Loucy (cell line): ENCODE measurements around the gene SEPTIN6.

ENCODE experiments used
- H2AFZ ChIP-seq: fragments of 200-600 bp; sonication (generic); 2 replicates; pipeline ENCODE4 v1.6.0; 2016; ENCODE audit warnings: antibody characterized with exemption, mild to moderate bottlenecking, low read length, moderate library complexity
- H3F3A ChIP-seq: fragments of 200-600 bp; 2 replicates; pipeline ENCODE4 v1.6.0; 2016; ENCODE audit warnings: antibody characterized with exemption, low read depth, mild to moderate bottlenecking
- H3K27me3 ChIP-seq: fragments of 200-600 bp; sonication (generic); 2 replicates; pipeline ENCODE4 v1.6.1; 2014; ENCODE audit warnings: low read length, mild to moderate bottlenecking; ENCODE audit not compliant: insufficient read depth, poor library complexity, severe bottlenecking
- H3K36me3 ChIP-seq: fragments of 200-600 bp; sonication (generic); 2 replicates; pipeline ENCODE4 v1.6.1; 2016; ENCODE audit warnings: low read length; ENCODE audit not compliant: insufficient read depth
- H3K4me1 ChIP-seq: fragments of 200-600 bp; sonication (generic); 2 replicates; pipeline ENCODE4 v1.5.1; 2014; ENCODE audit warnings: low read length, mild to moderate bottlenecking; ENCODE audit not compliant: insufficient read depth, poor library complexity, severe bottlenecking
- H3K4me2 ChIP-seq: fragments of 200-600 bp; sonication (generic); 2 replicates; pipeline ENCODE4 v1.6.0; 2014; ENCODE audit warnings: antibody characterized with exemption, low read length, low read depth, mild to moderate bottlenecking; ENCODE audit not compliant: poor library complexity, severe bottlenecking
- H3K4me3 ChIP-seq: fragments of 200-600 bp; sonication (generic); 2 replicates; pipeline ENCODE4 v1.5.1; 2014; ENCODE audit warnings: low read length, mild to moderate bottlenecking, mixed read lengths; ENCODE audit not compliant: poor library complexity, severe bottlenecking
- H3K79me2 ChIP-seq: fragments of 200-600 bp; sonication (generic); 2 replicates; pipeline ENCODE4 v1.6.1; 2014; ENCODE audit warnings: low read length; ENCODE audit not compliant: insufficient read depth
- H3K9ac ChIP-seq: fragments of 200-600 bp; sonication (generic); 2 replicates; pipeline ENCODE4 v1.6.0; 2014; ENCODE audit warnings: mild to moderate bottlenecking, low read depth, low read length, moderate library complexity; ENCODE audit not compliant: poor library complexity, severe bottlenecking
- H3K9me2 ChIP-seq: fragments of 200-600 bp; sonication (generic); replicated peaks from 2 replicates; pipeline ENCODE4 v1.6.1; 2016; ENCODE audit warnings: low read depth, low read length, mixed read lengths
- H3K9me3 ChIP-seq: fragments of 200-600 bp; sonication (generic); 2 replicates; pipeline ENCODE4 v1.6.1; 2014; ENCODE audit warnings: mild to moderate bottlenecking, antibody characterized with exemption, low read length, low read depth; ENCODE audit not compliant: insufficient read depth
- H4K20me1 ChIP-seq: fragments of 200-600 bp; sonication (generic); 2 replicates; pipeline ENCODE4 v1.6.0; 2014; ENCODE audit warnings: antibody characterized with exemption, low read length, mild to moderate bottlenecking; ENCODE audit not compliant: insufficient read depth, poor library complexity, severe bottlenecking
- CTCF ChIP-seq: fragments of 200-600 bp; sonication (generic); conservative IDR thresholded peaks from 2 replicates; pipeline ENCODE4 v1.5.1; 2014; ENCODE audit warnings: mild to moderate bottlenecking, antibody characterized with exemption, low read length
- EZH2phosphoT487 ChIP-seq: fragments of 200-600 bp; IDR thresholded peaks from 2 replicates; pipeline ENCODE4 v1.6.1; 2018; ENCODE audit warnings: antibody characterized with exemption, mild to moderate bottlenecking, moderate library complexity, borderline replicate concordance

The SEPTIN6 gene

DNA sequence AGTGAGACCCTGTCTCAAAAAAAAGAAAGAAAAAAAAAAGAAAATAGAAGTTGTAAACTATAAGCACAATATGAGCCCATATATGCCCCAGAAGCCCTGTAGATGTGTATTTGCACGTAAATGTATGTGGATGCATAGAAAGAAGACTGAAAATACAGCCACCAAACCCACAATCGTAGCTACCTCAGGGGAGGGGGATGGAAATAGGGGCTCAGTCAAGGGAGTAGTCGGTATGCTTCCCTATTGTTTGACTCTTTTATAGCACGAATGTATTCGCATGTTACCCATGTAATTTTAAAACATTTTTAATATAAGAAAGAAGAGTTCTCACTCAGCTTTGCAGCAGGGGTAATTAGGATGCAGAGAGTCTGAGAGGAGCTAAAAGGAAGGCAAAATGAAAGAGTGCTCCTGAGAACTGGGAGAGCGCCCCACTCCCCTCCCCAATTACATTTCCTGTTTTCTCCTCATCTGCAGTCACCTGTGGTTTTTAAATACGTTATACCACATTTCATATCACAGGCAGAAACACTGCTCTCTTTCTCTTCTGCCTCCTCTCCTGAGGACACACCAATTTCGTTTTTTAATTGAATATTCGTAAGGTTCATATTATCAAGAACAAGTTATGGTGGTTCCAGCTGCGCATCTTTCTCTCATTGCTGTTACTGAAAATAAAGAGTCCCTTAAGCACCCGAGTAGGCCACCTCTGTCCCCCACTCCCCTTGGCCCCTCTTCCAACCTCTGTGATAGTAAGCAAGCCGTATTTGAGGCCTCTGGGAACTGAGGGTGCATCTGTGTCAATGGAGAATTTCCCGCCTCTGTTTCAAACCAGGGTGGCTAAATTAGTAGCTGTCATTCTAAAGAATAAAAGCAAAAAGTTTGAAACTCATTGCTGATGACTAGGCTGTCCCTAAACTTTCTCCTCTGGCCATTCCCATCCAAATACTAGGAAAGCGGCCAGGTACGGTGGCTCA, 10.7 kb downstream of the SEPTIN6 start:
- Histone ChIP-seq H3K79me2 (peaks cover 84% of the 10 kb centered on the region), H3F3A (peaks cover 41% of the 10 kb centered on the region), H3K9ac (peak overlapping the region; percentile 95), H3K9me3 (no peaks in the 10 kb centered on the region), H4K20me1 (peaks cover 9% of the 10 kb centered on the region), H3K36me3 (peaks cover 9% of the 10 kb centered on the region; the same call in 1 of the 2 replicates), H3K9me2 (no peaks in the 10 kb centered on the region), H2AFZ (no peak overlapping the region), H3K4me3 (peak overlapping the region; percentile 74), H3K4me2 (peak overlapping the region; percentile 100), H3K4me1 (peaks cover 65% of the 10 kb centered on the region), H3K27me3 (no peaks in the 10 kb centered on the region)
- TF ChIP-seq EZH2phosphoT487 (no peak), CTCF (no peak)

DNA sequence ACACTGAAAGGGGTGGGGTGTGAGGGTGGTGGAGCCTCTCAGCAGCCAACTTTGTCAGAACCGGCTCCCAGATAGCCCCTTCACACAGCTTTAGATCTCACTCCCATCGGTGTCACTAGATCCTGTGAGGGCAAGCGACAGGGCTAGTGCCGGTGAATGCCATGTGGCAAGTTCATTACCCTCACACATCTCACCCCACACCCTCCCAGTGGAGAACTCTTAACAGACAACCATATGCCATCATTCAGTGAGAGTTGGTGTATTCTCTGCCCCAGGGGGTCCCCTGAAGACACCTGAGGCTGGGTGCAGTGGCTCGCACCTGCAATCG, 15.3 kb downstream of the SEPTIN6 start:
- Histone ChIP-seq H3K36me3 (peaks cover 32% of the 10 kb centered on the region; the same call in 1 of the 2 replicates), H3K9ac (peak overlapping the region; percentile 96), H3F3A (peaks cover 24% of the 10 kb centered on the region), H3K4me3 (peak overlapping the region; percentile 72), H3K9me2 (no peaks in the 10 kb centered on the region), H3K27me3 (no peaks in the 10 kb centered on the region), H3K9me3 (no peaks in the 10 kb centered on the region), H3K79me2 (peaks cover 81% of the 10 kb centered on the region), H3K4me1 (peaks cover 53% of the 10 kb centered on the region), H3K4me2 (peak overlapping the region; percentile 93), H2AFZ (no peak overlapping the region), H4K20me1 (peaks cover 35% of the 10 kb centered on the region)
- no peak for TF ChIP-seq EZH2phosphoT487
- TF ChIP-seq CTCF = no peak

GRCh38 chrX:119676949-119677653, 15.9 kb downstream of the SEPTIN6 start:
- H4K20me1 ChIP-seq = peaks cover 38% of the 10 kb centered on the region
- H3K4me3 ChIP-seq = peak overlapping the region; percentile 72
- H3K27me3 ChIP-seq = no peaks in the 10 kb centered on the region
- peak overlapping the region; percentile 96 for H3K9ac ChIP-seq
- no peak overlapping the region for H2AFZ ChIP-seq
- peaks cover 86% of the 10 kb centered on the region for H3K79me2 ChIP-seq
- peaks cover 37% of the 10 kb centered on the region; the same call in 1 of the 2 replicates for H3K36me3 ChIP-seq
- no peaks in the 10 kb centered on the region for H3K9me3 ChIP-seq
- peaks cover 21% of the 10 kb centered on the region for H3F3A ChIP-seq
- no peaks in the 10 kb centered on the region for H3K9me2 ChIP-seq
- peaks cover 50% of the 10 kb centered on the region for H3K4me1 ChIP-seq
- no peak for TF ChIP-seq CTCF
- no peak for TF ChIP-seq EZH2phosphoT487
- H3K4me2 ChIP-seq = peak overlapping the region; percentile 93
